Stimulated activated CD8-positive, alpha-beta memory T cell treated with anti-CD3 and anti-CD28 coated beads, Interleukin-7, amount 100 ng/mL, for 4 hours (primary cell): ENCODE results near the gene GABRD.

Source experiments
- DNase-seq, 2 donors: peaks; one replicate each; pipeline ENCODE4 v3.0.0-alpha.2; 2020; ENCODE audit warnings: low read depth in 2 of 2

GABRD gene

GRCh38 chr1:2039251-2039650 is 20.1 kb downstream of the GABRD start:
- DNase-seq, result no peak

- DNase-seq, result no peak
Measured at GRCh38 chr1:2041305-2041704, 22.2 kb downstream of the GABRD start.

- no peak for DNase-seq
Measured at GRCh38 chr1:2041887-2042286, 22.7 kb downstream of the GABRD start.

DNA sequence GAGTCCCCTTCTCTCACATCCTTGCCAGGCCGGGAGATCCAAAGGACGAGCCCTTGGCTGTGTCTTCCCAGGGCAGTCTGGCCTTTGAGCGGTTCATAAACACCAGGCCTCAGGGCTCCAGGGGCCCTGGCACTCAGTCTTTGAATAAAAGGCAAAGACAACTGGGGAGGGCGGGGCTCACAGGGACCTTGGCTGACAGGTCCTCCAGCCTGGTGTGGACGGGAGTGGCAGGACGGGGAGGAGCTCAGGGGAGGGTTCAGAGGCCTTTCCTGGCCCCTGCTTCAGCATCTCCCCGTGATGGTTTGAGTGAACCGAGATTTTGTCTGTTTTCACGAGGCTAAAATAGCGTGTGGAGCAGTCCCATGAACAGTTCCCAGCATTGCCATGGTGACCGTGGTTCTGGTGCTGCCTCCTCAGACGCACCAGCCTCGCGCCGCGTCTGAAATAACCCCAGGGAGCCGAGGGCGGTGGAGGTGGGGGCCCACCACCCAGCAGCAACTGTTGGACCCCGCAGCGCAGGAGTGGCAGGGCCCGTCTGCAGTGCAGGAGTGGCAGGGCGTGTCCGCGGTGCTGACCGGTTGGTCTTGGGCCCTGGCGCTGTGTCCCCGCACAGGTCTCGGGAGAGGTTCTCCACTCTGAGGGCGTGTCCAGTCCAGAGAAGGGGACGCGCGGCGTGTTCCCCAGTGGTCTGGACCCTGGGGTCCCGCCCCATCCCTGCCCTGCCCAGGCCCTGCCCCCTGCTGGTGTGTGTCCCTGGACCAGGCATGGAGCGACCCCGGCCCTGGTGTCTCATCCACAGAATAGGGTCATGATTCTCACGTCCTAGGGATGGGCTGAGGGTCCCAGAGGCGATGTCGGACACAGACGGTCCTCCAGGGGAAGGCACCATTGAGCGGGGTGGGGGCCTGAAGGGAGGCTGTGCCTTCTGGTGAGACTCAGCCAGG is 24.0 kb downstream of the GABRD start:
- DNase-seq, result no peak

GRCh38 chr1:2043886-2044285 is 24.7 kb downstream of the GABRD start:
- DNase-seq, result no peak

- DNase-seq, result peak; percentile 43 to 76
Measured at GRCh38 chr1:2044510-2045319, 25.6 kb downstream of the GABRD start.

DNA sequence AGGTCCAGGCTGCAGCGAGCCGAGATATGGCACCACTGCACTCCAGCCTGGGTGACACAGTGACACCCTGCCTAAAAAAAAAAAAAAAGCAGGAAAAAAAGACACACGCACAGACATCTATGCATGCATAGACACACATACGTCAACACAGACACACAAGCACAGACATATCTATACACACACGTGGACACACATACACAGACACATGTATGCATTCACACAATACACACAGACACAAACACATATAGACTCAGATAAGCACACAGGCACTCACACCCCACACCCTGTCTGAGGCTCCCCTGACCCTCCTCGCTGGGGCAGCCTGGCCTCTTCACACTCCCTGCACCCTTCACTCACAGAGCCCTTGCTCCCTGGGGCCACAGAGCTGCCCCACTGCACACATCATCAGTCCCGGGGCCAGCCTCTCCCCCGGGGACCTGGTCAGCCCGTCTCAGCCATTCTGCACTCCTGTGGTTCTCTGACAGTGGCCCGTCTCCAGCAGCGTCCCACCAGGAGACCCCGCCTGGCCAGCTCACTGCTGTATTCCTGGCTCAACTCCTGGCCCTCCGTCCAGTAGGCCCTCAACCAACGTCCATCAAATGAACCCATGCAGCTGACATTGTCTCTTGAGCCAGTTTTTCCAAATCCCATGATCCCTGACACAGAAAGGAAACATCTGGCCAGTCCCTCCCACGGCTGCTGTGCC is 26.5 kb downstream of the GABRD start:
- DNase-seq, result no peak

DNA sequence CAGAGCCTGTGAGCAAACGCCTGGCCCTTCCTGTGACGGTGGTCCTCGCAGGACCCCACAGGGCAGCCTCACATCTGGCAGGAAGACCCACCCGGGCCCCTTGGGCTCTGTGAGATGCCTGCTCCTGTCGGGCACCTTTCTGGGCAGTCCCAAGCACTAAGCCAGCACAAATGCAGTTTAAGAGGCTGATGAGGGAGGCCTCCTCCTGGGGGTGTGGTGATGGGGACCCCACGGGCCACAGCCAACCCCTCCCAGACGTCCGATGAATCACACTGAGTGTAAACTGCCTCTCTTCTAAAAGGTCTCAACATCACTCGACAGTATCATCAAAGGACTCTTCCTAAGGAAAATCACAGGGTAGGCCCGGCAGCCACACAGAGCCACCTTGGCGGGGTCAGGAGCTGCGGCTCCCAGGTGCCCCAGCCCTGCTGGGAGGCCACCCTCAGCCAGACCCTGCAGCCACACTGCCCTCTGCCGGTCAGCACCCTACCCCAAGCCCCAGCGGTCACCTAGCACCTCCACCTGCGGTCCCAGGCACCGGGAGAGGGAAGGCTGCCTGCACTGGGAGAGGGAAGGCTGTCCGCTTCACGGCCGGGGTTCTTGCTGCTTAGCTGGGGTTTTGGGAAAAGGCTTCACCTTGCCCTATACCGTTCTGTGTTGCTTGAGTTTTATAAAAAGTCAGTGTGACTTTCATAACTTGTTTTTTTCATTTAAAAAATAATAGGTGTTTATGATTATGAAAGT is 27.2 kb downstream of the GABRD start:
- DNase-seq, result no peak

DNA sequence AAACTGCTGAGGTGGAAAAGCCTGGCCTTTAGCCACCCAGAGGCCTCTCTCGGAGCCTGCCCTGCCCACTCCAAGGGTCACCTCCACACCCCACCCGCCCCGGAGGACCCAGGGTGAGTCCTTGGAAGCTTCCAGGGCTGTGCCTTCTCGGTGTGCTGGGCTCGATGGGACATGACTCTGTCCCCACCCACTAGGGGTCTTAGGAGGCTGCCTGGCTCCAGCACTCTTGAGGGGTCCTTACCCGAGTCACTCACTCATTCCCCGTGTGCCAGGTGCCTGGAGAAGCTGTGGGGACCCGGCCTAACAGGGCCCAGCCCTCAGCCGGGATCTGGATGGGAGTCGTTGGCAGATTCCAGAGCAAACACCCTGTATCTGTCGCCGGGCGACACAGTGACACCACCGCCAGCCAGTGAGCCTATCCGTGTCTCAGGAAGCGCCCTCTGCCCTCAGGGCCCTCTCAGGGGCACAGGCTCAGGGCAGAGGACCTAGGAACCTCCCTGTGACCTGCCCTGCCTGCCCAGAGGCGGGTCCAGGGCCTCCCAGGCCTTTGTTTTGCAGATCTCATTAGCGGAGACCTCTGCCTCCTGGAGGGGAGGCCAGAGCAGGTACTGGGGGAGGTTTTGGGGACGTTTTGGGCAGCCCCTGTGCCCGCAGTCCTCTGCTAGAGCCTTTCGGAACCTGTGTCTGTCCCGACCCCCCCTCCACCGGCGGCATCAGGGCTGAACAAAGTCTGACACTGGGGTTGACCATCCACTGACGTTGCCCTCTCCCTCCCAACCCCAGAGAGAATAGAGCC is 28.0 kb downstream of the GABRD start:
- DNase-seq, result no peak

DNA sequence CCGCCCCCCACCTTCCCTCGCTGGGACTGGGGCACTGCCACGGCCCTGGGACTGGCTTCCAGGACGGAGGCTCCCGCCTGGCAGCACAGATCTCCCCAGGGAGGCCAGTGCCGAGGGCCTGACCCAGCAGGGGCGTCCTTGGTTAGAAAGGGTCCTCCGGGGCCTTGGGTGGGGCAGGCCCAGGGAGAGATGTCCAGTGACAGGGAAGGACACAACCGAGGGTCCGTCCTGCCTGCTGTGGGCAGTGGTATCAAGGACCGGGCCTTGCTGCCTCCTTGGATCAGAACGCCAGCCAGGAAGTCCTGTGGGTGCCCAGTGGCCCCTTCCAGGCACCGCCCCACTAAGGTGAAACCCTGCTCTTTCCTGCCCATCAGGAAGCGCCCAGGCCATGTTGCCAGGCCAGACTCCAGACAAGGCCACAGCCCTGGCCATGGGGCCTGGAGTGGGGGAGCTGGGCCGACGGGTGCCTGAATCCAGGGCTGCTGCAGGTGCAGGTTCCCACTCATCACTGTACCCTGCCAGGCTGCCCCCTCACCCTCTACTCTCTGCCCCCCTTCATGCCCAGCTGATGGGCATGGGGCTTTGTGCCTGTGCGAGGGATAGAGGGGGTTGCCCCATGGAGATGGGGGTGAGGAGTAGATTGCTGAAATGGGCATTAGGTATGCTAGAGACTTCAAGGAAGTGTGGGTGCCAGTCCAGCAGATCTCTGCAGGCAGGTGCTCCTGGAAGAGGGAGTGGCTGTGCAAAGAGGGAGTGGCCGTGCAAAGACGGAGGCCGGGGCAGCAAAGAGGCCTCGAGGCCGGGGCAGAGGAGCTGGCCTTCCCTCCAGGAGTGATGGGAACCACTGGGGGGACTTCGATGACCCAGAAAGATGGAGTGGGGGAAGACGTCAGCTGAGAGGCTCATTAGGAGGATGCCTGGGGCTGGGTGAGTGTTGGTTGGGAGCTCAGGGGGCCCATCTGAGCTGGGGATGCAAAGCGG is 28.9 kb downstream of the GABRD start:
- no peak for DNase-seq

GRCh38 chr1:2049225-2049717 is 30.1 kb downstream of the GABRD start:
- DNase-seq, result no peak

GRCh38 chr1:2049718-2050431 is 30.7 kb downstream of the GABRD start, which contains the start of gene PRKCZ:
Gene PRKCZ (plus strand): TSS chr1:2050411. CDS start chr1:2050631, 220 bp downstream.
- DNase-seq, result peak; percentile 85 to 96

DNA sequence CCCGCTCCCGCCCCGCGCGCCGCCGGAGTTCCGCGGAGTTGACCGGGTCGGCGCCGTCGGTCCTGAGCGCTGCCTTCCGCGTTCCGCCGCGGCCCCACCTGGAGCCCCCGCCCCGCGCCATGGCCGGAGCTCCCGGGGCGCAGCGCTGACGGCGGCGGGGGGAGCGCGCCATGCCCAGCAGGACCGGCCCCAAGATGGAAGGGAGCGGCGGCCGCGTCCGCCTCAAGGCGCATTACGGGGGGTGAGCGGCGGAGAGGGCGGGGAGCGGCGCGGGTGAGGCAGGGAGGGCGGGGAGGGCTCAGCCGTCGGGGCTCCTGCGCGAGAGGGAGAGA is 31.3 kb downstream of the GABRD start:
- DNase-seq, result no peak

GRCh38 chr1:2050793-2051682 is 31.9 kb downstream of the GABRD start:
- DNase-seq, result no peak

GRCh38 chr1:2052054-2052679 is 33.0 kb downstream of the GABRD start:
- no peak for DNase-seq

GRCh38 chr1:2052756-2053155 is 33.6 kb downstream of the GABRD start:
- no peak for DNase-seq

DNA sequence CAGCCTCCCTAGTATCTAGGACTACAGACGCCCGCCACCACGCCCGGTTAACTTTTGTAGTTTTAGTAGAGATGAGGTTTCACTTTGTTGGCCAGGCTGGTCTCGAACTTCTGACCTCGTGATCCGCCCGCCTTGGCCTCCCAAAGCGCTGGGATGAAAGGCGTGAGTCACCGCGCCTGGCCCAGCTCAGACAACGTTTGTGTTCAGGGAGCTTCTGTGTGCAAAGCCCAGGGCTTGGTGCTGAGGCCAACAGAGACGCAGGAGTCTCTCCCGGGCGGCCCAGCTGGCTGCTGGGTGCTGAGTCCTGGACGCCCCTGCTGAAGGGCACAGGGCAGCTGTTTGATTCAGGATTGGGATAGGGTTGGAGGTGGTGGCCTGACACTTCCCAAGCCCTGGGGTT is 34.1 kb downstream of the GABRD start:
- DNase-seq, result no peak
